GM21576 (cell line): ENCODE data around the gene USP9X.
"Not testable (repeated sequence)": the region's sequence is repeated elsewhere in the genome, so short reads cannot be mapped to it uniquely, and the experiment has no call there.

Source experiments
- ATAC-seq: cut with Tn5 transposase; IDR thresholded peaks from one replicate; pipeline ENCODE4 v1.9.1; 2021; ENCODE audit warnings: mild to moderate bottlenecking, moderate library complexity; ENCODE audit not compliant: unreplicated experiment

USP9X gene

DNA sequence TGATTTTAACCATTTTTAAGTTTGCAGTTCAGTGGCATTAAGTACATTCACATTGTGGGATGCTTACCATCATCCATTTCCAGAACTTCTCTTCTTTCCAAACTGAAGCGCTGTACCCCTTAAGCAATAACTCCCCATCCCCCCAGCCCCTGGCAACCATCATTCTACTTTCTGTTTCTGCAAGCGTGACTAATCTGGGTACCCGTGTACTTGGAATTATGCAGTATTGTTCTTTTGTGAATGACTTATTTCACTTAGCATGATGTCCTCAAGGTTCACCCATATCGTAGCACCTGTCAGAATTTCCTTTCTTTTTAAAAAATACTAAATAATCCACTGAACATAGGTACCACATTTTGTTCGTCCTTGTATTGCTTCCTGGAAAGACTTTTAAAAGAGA lies 32.9 kb downstream of the USP9X start:
- no peak for ATAC-seq

DNA sequence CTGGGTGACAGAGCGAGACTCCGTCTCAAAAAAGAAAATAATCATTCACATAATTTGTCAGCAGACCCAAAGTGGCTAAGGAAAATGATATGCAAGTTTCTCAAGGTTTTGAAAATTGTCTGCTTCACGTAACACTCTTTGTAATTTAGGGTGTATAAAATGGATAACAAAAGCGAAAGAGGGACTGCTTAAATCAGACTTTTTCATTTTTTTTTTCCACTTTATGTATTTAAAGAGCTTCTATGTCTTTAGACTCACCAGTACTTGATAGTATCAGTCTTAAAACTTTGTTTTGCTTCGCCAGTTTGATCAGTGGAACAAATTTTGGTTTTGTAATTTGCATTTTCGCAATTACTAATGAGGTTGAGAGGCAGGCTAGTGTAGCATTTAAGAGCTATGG lies 34.6 kb downstream of the USP9X start:
- ATAC-seq = no peak

DNA sequence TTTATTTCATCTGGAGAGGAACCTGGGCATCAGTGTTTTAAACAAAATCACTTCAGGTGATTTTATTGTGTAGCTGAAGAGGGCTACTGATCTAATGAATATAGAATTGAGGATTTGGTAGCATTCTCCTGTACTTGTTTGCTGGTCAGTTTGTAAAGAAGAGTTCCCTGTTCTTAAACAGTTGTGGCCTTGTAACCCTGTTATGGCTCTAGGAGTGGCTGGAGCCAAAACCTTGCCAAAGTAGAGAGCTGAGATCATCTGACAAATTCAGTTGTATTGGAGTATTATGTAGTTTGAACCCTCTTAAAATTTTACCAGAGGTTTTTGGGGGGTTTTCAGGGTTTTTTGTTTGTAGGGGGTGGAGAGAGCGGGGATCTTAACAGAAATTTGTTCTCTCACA lies 36.5 kb downstream of the USP9X start:
- ATAC-seq = no peak

DNA sequence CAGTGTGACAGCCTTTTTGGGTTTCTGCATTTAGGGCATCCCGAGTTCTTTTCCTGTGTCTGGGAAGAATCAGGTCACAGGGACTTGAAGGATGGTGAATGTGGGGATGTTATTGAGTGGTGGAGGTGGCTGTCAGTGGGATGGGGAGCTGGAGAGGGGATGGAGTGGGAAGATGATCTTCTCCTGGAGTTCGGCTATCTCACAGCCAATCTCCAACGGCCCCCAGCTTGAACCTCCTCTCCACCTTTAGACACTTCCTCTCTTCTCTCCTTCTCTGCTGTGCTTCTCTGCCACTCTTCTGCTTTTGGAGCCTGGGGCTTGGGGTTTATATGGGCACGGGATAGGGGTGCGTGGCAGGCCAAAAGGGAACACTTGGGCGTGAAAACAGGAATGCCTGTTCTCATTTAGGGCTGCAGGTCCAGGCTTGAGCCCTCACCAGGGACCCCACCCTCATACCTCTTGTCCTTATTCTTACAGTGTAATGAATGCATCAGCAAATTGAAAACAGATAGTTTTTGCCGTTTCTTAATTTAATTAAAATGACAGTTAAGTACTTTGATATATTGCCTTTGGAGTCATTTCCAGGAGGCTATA lies 37.5 kb downstream of the USP9X start:
- ATAC-seq = no peak

DNA sequence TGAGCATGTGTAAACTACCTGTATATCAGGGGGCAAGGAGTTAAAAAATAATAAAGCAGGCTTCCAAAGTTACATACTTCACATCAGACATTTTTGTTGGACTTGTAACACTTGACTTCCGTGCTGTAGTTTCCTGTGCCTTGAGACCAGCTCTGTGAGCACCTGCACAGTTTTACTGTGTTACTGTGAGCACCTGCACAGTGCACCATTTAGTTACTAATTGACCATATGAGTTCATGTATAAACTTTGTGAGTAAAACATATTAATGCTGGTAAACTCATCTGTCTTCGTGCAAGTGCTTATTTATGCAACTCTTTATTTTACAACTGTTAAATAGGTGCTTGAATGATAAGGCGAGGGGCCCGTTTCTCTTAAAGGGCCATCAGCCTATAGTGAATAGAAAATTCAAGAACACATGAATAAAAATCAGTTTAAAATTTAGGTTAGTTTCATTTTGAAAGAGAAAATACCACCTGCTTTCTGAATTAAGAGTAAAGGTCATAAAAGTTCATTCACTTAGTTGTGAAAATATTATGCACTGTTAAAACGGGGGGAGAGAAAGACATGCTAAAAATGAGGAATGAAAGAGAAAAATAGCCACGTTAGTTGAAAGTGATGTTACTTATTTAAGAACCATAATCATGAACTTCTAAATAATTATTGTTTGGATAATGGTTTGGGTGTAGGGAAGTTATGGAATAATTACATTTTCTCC lies 42.4 kb downstream of the USP9X start:
- ATAC-seq = no peak

DNA sequence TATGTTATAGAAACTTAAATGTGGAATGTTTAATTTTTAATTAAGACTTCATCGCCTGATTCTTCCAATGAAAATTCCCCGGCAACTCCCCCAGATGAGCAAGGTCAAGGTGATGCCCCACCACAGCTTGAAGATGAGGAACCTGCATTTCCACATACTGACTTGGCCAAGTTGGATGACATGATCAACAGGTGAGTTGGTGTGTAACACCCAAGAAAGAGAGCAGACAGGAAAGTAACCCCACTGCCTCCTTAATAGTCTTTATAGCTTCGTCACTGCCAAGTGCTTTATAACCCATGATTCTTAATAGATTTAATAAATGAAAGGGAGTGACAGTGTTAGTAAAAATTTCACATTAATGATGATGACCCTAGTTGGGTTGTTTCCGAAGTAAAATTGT lies 43.7 kb downstream of the USP9X start:
- ATAC-seq = no peak

DNA sequence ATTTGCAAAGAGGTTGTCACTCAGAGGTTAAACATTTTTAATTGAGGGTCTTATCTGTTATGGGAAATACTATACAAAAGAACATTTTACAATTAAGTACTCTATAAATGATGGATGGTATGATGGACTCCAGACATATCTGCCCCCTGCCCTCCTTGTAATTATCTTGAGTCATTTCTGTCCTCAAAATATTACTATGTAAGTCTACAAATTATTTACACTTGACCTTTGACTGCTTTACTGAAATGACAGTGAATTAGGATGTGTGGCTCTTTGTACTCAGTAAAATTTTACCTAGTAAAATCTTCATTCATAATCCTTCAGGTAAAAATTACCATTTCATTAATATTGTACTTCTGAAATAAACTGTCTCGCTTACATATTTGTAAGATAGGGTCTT lies 46.5 kb downstream of the USP9X start:
- ATAC-seq = no peak

DNA sequence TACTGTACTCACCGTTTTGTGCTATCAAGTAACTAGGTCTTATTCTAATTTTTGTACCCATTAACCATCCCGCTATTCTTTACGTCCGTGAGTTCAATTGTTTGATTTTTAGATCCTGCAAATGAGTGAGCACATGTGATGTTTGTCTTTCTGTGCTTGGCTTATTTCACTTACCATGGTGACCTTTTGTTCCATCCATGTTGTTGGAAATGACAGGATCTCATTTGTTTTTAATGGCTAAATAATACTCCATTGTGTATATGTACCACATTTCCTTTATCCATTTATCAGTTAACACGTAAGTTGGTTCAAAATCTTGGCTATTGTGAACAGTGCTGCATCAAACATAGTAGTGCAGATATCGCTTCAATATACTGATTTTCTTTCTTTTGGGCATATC lies 48.3 kb downstream of the USP9X start:
- no peak for ATAC-seq

DNA sequence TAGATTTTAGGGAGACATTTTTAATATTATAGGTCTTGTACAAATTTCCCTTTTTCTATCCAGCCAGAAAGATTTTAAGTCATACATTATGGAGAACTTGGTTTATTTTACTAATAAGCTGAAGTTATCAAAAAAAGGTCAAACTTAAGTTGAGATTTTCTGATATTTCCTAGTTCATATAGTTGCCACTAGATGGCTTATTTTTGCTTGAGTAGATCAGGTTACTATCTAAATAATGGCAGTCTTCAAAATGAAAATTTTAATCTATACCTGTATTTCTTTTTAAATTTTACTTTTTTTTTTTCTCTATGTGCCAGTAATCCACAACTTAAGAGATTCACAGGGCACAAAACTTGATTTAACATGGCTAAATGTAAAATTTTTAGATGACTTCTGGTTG lies 52.3 kb downstream of the USP9X start:
- ATAC-seq = no peak

DNA sequence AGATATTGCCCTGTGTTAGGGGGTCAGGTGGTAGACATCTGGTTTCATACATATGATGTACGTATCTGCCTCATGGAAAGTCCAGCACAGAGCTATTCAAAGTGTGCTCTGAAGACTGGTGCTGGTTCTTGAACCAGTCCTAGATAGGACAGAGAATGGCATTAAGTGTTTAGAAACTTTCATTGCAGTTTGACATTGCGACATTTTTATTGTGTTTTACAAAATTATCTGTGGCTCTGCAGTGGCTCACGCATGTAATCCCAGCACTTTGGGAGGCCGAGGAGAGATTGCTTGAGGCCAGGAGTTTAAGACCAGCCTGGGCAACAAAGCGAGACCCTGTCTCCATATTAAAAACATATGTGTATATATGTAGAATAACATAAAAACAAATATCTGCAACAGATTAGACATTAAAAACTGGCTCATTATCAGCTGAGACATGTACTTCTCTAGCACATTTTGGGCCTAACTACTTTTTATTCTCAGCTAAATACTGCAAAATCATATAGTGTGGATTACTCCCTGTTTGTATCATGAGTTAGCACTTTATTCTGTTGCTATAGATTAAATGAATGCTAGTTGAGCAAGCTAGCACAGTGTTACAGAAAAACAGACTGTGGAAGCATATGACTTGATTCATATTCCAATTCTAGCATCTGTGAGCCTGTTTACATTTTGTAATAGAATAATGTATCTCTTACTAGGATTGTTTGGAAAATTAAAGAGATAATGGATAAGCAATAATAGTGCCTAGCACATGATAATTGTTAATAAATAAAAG lies 57.1 kb downstream of the USP9X start:
- ATAC-seq = no peak

DNA sequence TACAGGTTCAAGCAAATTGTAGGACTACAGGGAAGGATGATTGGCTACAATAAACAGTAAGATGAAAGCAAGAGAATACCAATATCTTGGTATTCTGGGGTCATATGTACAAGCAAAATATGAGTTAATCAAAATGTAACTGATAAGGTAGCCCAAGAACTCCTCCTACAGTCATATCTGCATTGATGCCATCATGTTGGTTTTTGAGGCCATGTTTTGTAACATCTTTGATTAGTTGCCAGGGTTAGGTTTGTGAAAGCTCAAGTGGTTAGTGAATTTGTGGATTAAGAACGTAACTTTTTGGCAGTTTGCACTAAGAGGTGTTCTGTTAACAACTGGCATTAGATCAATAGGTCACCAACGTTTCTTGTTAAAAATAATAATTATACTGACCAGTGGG lies 59.6 kb downstream of the USP9X start:
- no peak for ATAC-seq

DNA sequence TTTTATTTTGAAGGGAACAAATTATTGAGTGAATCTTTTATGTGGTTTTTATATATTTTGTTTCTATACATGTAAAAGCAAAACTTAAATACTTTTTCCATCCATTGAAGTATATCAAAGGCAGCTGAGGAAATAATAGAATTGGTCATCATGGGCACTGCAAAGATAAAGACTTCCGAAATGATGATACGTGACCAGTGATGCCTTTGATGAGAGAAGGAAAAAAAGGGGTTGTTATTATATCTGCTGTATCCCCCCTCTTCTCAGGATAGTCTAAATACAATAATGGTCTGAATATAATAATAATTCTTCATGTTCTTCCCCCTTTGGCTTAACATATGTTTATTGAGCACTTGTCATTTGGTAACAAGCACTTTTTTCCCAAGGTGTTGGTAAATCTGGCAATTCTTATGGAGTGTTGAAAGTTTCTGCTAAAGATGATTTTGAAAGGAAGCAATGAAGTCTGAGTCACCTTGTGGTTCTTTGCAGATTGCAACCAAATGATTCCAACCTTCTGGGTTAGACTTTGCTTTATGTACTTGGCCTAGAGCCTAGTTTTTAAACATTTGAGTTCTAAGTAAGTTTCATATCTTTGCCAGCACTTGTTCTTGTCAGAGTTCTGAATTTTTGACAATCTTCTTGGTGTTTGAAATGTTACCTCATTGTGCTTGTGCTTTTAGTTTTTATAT lies 60.8 kb downstream of the USP9X start:
- no peak for ATAC-seq

DNA sequence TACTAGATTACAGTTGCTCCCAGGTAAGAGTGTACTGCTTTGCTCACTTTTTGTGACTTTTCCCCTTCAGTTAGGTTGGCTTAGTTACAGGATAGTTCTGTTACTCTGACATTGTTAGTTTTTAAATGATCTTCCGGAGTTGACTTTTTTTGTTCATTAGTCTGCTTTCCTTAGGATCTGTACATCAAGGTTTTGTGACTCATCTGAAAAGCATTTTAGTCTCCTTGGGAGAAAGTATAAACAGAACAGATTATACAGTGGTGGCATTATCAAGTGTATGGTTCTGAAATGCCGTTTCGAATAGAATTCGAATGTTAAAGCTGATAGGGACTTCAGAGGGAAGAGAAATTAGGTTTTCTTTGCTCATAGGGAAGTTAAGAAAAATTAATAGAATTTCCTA lies 63.3 kb downstream of the USP9X start:
- ATAC-seq = no peak

DNA sequence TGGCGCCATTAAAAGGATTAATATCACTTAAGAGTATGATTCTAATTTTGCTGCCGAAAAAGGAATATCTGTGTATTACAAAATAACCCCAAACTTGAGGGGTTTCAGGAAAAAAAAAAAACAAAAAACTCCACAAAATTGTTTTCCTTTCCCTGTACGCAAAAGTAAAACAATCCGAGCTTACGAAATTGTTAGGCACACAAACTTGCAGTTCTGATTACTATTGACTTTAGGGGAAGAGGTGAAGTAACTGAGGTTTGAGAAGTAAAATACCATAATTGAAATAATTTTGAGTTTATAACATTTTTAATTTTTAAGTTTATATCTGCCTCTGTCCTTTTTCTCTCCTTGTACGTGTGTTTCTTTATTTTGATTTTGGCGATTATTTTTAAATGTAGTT lies 64.8 kb downstream of the USP9X start:
- ATAC-seq = no peak

DNA sequence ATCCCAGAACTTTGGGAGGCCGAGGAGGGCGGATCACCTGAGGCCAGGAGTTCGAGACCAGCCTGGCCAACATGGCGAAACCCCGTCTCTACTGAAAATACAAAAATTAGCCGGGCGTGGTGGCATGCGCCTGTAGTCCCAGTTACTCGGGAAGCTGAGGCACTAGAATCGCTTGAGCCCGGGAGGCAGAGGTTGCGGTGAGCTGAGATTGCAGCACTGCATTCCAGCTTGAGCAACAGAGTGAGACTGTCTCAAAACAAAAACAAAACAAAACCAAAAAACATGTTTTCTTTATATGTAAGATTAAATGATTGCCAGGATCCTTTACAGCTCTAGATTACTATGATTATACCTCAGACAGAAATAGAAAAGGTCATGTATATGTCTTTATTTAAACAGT lies 66.5 kb downstream of the USP9X start:
- not testable (repeated sequence) for ATAC-seq

DNA sequence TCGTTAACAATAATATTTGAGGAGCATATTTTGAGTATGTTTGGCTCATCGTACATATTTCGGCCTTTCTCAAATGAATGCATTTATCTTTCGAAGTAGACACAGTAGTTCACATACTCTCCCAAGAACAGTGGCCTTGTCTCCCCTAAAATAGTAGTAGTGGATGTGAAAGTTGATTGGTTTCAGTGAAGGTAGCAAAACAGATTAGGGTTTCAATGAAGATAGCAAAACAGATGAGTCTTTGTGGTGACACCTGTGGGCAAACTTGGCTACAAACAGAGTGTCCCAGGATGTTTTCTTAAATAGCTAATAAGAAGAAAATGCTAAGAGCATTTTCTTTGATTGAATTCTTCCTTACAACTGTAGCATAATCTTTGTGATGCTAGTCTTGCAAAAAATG lies 67.0 kb downstream of the USP9X start:
- peak; percentile 50 for ATAC-seq

DNA sequence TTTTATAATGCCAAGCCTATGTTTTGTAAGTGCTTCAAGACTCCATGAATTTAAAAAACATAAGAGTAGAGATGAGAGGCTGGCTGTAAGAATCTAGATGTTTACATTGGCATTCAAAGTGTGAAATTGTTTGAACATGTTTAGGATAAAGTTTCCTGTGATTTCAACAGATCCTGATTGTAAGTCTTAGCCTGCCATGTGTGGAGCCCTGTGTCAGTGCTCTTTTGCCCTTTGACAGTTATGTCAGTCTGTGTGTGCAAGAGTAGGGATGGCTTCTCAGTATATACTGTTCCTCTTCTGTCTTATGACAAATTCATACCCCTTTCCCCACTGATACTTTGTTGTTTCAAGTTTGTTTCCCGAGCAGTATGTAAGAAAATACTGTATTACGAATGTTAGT lies 68.2 kb downstream of the USP9X start:
- no peak for ATAC-seq

DNA sequence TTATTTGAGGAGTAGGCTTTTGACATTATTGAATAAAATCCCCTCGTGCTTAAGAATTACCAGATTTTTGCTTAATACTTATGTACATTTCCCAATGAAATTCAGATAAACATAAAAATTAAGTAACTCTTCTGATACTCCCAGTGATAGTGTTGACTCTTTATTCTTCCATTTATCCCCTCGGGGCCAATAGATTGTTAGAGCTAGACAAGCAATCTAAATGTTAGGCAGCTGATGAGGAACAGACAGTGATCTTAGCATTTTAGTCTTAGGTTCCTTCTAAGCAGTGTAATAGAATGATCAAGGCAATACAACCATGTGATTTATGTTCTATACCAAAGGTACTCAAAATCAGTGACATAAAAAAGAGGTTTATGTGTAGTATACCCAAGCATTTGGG lies 68.7 kb downstream of the USP9X start:
- no peak for ATAC-seq

DNA sequence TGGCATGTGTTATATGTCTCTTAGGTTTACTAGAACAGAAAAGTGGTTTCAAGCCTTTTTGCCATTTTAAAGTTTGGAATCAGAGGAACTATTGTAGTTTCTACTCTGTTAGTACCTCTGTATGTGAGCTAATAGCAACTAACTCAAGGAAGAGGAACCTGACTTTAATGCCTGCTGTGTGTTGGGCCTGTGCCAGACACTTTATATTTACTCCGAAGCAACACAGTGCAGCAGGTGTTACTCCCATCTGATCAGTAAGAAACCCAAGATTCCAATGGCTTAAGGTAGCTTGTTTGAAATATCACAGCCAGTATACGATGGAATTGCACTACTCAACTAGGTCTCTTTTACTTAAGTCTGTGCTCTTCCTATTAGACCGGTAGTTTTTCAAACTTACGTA lies 79.2 kb downstream of the USP9X start:
- no peak for ATAC-seq

DNA sequence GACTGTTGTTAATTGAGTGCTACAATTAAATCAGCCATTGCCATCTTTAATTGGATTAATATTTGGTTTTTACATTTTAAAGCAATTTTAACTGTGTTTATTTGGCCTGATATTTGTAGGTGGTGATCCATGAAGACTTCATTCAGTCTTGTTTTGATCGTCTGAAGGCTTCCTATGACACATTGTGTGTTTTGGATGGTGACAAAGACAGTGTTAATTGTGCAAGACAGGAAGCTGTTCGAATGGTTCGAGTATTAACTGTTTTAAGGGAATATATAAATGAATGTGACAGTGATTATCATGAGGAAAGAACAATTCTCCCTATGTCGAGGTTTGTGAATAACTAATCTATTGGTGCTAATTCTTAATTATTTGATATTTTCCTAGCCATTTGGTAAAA lies 82.6 kb downstream of the USP9X start:
- no peak for ATAC-seq

DNA sequence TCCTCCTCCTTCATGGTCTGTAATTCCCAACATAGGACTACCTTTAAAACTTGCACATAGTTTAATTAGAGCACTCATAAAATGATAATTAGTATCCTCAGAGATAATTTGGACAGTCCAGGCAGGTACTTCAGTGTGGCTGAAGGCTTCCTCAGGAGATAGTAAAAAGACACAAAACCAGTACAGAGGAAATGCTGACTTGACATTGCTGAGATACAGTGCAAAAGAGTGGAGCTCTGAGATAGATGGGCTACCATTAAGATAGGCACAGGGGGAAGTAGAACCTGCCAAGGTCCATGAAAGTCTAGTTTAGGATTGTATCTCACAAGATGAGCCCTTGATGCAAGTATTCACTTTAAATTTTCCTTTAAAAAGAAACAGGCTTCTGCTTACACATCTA lies 91.0 kb downstream of the USP9X start:
- no peak for ATAC-seq

DNA sequence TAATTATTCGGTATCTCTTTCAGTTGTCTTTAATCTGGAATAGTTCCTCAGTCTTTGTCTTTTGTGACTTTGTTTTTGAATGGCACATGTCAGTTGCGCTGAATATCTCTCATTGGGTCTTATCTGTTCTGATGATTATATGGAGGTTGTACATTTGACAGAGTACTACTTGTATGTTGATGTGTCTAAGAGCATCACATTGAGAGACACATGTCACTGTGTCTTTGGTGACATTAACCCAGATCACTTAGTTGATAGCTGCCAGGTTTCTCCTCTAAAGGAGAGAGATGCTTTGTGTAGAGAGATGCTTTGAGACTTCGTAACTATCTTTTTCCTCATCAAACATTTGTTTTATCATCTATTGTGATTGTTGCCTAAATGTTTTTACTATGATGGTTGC lies 92.1 kb downstream of the USP9X start:
- ATAC-seq = no peak
